NCI-H187 (cell line): ENCODE measurements around the gene DDOST.

Experiments
- DNase-seq, 2 experiments: peaks; one replicate each; lab custom pipeline; 2025; lab: John Stamatoyannopoulos, UW

The DDOST gene

DNA sequence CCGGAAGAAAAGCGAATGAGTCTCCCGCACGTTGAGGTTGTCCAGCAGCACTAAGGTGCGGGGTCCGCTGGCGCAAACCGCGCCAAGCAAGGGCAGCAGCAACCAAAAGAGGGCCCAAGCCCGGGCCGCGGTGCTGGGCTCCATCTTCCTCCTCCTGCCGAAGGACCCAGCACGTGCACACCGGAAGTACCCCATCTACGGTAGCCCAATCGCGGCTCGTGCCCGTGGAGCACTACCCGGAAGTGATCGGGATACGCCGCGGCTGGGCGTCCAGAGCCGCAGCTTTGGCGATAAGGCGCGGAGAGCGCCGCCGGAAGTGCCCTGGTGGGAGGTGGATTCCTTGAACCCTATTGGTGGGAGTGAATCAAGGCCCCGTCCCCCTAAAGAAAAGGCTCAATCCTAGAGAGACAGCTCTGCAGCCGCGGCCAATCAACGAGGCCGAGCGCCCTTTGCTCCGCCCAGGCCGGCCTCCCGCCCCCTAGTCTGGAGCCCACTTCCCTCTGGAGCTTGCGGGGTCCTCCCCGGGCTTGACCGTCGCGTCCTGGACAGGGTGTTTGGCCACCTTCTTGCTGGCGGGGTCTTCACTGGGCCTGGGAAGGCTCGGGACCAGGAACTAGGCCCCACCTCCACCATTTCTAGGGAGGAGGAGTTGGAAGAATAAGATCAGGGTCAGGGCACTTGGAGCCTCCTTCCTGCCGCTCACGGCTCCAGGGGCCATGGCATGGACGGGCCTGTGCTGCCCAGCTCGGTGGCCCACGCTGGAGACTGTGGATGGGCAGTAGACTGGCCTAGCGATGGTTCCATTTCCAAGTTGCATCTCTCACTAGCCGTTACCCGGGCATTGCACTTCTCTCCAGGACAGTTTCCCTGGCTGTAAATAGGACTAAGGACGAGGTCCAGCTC, at the start of gene DDOST:
DDOST (minus strand) TSS at position 163 of the 903 bp plus-strand sequence; CDS start at position 144, 19 bp downstream.
- peak; percentile 93 to 95 for DNase-seq

DNA sequence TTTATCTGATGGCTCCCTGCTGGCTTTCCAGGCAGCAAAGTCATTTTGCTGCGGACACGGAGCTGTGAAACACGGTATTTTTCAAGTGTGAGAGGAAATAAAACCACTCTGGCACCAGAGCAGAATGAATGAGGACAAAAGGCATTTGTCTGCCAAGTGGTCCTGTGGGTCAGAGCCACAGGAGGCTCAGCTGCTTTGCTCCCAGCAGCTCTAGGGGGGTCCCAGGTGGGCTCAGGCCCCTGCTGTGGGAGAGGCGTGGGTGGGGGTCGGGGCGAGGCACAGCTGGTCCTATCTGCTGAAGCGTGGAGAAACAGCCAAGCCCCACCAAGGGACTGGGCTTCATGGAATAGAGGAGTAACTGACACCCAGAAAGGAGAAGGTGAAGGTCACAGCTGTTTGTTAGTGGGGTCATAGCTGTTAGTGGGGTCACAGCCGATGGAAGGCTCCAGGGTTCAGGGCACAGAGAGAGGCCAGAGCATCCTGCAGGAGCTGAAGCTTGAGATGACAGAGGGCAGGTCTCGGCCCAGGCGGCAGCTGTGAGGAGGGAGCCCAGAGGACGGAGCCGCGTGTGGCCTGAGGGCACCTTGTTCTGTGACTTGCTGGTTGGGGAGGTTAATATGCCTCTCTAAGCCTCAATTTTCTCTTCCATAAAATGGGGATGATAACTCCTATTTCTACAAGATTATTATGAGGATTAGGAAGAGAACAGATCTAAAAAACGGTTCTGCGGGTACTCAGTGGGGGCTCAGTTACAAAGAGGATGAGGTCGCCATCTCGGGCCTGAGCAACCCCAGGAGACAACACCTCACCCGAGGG, 49.5 kb upstream of the DDOST start:
- DNase-seq: no peak

DNA sequence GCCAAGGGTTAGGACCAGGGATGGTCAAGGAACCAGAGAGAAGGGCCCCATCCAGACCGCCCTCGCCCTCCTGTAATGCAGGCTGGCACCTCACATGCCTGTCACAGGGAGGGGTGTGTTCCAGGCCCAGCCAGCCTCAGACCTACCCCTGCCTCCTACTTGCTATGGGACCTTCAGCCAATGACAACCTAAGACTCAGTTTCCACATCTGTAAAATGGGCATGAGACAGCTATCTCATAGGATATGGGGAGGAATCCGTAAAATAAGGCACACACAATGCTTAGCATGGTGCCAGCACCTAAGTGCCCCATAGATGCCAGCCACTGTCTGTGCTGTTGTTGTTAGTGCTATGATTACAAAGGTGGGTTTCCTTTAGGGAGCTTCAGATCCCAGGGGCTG, 48.7 kb upstream of the DDOST start:
- DNase-seq: no peak

DNA sequence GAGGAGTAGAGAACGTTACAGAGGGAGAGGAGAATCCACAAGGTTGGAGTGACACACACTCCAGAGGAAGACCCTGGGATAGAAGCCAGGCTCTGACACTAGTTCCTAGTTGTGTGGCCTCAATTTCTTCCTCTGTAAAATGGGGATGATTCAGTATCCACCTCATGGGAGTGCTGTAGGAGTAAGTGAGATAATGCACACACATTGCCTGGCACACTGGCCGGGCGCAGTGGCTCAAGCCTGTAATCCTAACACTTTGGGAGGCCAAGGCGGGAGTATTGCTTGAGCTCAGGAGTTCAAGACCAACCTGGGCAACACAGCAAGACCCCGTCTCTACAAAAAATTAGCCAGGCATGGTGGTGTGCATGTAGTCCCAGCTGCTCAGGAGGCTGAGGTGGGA, 47.7 kb upstream of the DDOST start:
- no peak for DNase-seq

DNA sequence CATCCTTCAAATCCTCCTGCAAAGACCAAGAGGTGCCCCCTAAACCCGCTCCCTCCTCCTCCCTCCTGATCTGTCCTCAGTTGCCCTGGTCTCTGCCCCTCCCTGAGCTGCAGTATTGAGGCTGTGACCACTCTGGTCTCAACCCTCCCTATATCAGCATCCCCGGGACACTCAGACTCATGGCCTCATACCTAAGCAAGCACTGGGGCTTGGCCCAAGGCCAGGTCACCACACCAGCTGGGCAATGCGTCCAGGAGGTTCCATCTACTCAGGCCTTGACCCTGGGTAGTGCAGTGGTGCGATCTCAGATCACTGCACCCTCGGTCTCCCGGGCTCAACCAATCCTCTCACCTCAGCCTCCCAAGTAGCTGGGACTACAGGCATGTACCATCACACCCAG, 46.9 kb upstream of the DDOST start:
- DNase-seq: no peak

DNA sequence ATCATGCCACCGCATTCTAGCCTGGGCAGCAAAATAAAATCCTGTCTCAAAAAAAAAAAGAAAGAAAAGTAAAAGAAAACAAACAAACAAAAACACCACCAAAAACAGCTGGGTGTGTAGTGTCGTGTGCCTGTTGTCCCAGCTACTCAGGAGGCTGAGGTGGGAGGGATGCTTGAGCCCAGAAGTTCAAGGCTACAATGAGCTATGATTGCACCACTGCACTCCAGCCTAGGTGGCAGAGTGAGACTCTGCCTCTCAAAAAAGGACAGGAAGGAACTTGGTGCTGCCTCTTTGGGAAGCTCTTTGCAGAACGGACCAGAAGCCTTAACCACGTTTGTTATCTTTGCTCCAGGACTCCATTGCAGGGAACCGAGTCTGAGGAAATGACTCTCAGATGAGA, 45.7 kb upstream of the DDOST start:
- no peak for DNase-seq

DNA sequence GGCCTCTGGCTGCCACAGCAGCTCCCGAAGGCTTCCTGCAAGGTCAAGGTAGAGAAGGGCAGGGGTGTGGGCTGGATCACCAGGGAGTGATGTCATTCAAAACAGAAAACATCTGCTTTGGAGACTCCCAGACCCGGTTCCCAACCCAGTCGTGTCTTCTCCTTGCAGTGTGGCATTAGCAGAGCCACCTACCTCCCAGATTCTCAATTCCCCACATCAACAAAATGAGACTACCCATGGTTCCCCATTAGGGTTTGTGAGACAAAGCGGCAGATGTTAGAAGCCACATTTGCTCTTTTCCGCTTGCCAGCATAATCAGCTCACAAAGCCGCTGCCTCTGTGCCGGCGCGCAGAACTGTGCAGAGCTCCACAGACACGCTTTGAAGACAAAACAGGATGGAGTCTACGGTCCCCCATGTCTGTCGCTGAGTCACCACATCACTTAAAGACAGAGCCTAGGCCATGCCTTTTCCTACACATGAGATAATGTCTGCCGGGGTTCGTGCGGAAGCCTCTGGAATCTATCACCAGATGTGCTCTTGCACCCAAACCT, 44.1 kb upstream of the DDOST start:
- no peak for DNase-seq

DNA sequence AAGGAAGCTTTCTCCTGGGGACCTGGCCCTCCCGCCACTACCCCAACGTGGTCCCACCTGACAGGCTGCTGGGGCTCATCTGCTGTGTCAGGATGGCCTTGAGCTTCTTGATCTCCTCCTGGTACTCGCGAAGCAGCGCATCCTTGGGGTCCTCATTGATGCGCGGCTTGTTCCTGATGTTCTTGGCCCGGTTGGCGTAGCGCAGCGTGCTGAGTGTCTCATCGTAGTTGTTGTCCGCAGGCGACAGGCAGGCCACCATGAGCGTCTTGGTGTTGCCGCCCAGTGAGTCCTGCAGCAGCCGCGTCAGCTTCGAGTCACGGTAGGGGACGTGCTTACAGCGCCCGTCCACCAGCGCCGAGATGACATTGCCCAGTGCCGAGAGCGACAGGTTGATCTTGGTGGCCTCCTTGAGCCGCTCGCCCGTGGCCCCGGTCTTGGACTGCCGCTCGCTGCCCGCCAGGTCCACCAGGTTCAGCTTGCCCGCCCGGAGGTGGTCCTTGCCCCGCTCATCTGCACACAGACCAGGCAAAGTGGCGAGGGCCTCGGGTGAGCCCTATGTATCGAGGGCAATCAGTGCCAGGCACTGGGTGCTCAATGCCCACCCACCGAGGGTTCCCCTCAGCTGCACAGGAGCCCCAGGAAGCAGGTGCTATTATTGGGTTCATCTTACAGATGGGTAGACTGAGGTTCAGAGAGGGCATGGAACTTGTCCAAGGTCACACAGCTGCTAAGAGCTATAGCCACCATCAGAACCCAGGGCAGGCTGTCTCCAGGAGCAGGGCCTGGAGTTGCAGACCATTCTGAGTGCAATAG, 43.4 kb upstream of the DDOST start:
- DNase-seq: no peak

DNA sequence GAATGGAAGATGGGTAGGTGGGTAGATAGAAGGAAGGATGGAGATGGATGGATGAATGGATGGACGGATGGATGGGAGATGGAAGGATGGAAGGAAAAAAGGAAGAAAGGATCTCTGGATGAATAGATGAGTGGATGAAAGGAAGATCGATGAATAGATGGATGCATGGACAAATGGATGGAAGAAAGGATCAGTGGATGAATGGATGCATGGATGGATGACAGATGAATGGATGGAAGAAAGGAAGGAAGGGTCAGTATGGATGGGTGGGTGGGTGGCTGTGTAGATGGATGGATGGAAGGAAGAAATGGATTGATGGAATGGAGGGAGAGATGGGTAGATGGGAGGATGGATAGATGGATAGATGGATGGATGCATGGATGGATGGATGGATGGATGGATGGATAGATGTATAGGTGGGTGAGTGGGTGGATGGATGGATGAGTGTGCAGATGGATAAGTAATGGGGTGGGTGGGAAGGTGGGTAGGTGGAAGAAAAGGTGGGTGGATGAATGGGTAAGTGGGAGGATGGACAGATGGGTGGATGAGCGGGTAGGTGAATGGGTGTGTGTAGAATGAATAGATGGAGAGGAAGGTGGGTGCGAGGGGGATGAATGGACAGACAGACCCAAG, 42.1 kb upstream of the DDOST start:
- DNase-seq: no peak

DNA sequence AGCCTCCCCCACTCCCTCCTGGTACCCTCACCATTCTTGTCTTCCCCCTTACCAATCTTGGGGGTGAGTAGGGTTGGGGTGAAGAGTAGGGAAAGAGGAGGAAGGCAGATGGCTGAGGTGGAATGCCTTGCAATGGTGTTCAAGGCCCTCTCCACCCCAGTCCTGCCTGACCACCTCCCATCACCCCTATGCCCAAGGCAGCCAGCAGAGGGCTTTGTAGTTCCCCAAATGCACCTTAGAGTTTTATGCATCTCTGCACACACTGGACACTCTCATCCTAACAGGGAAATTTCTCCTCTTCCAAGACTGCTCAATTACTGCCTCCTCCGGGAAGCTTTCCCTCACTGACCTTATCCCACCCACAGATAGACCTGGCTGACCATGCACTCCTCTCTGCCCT, 41.2 kb upstream of the DDOST start:
- no peak for DNase-seq

DNA sequence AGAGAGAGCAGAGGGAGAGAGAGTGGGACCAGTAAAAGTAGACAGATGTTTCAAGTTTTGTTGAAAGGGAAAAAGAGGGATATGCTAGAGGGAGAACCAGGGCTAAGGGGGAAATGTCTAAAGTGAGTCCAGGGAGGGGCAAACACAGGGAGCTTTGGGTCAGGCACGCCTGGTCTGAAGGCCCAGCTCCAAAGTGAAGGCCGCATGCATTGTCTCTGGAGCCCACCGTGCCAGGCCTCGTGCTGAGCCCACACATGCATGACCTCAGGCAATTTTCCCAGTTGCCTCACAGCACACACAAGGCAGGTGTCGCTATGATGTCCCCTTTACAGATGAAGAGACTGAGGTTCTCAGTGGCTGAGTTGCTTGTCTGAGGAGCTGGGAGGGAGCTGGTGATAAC, 40.7 kb upstream of the DDOST start:
- DNase-seq: no peak

DNA sequence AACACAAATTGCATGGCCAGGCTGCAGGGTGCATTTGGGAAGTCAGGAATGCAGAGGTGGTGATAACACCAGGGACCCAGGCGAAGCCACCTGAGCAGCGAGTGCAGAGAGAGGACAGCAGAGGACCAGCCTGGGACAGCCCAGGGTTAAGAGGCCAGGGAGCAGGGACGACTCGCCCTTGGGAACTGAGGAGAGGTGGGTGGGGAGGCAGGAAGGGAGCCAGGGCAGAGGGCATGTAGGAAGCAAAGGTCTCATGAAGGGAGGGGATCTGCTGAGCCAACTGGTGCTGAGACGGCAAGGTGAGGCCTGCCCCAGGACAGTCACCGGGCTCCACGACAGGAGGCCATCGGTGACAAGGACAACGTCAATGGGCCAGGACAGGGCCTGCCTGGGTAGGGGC, 40.3 kb upstream of the DDOST start:
- no peak for DNase-seq

DNA sequence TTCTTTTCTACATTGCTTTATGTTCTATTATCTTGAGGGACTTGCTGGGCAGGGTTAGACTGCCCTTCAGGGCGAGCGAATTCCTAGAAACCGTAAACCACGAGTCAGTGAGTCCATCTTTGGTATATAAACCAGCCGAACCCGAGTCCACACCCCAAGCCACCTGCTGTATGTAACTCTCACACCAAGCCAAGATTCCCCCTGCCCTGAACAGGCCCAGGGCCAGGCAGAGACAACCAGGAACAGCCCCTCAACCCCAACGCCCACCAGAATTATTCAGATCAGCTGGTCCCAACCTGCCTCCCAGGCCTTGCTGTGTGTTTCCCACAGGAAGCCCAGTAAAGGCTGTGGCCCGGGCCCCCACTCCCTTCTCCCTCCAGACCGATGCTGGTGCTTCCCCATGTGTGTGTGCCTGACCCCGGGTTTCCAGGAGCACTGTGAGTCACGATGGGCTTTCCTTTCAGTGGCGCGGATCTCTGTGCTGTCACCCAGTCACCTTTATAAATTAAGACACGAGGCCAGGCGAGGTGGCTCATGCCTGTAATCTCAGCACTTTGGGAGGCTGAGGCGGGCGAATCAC, 39.6 kb upstream of the DDOST start:
- no peak for DNase-seq

DNA sequence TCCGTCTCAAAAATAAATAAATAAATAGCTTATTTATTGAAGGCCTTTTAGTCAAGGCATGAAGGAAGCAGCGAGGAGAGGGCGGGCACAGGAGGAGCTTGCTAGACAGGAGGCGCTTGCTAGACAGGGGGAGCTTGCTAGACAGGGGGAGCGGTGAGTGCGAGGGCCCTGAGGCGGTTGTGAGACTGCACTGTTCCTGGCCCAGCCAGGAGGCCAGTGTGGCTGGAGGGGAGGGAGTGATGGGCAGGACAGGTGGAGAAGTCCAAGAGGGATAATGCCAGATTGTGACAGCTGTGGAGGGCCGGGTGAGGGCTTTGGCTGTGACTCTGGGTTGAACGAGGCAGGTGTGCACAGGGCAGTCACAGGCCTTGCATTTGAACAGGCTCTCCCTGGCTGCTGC, 38.4 kb upstream of the DDOST start:
- no peak for DNase-seq

DNA sequence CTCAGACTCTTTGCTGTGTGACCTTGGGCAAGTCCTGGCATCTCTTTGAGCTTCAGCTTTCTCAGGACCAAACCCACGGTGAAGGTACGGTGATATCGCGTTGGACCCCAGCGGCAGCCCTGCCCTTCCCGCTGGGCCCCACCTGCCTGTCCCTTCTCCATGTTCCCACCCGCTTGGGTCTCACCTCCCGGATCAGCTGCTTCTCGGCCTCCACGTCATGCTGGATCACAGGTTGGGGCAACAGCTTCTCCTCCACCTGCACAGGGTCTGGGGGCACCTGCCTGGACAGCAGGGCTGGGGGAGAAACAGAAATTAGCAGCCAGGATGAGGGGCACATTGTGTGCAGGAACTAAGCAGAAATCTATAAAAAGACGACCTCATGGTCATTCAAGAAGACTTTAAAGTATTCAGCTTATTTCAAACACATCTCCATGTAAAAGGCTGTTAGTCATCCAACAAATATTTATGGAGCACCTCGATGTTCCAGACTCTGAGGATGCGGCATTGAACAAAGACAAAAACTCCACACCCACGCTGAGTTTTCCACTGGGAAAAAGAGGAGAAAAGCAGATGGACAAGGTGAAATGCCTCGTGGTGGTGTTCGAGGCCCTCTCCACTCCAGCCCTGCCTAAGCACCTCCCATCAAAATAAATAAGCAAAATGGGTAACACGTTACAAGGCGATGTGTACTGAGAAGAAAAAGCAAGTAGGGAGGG, 37.2 kb upstream of the DDOST start:
- DNase-seq: no peak

DNA sequence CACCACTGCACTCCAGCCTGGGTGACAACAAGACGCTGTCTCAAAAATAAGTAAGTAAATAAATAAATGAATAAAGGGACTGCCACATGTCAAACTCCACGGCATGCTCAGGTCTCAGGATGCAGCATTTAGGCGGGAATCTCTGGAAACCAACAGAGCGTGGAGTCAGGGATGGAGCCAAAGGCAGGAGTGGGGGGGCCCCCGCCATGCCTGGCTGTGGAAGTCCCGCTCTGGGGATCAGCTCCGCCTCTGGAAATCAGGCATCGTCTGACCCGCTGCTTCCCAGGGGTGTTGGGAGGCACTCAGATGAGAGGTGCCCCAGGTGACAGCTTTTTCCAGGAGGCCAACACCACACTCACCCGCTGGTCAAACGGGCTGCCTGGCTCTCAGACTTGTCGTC, 36.4 kb upstream of the DDOST start:
- no peak for DNase-seq

DNA sequence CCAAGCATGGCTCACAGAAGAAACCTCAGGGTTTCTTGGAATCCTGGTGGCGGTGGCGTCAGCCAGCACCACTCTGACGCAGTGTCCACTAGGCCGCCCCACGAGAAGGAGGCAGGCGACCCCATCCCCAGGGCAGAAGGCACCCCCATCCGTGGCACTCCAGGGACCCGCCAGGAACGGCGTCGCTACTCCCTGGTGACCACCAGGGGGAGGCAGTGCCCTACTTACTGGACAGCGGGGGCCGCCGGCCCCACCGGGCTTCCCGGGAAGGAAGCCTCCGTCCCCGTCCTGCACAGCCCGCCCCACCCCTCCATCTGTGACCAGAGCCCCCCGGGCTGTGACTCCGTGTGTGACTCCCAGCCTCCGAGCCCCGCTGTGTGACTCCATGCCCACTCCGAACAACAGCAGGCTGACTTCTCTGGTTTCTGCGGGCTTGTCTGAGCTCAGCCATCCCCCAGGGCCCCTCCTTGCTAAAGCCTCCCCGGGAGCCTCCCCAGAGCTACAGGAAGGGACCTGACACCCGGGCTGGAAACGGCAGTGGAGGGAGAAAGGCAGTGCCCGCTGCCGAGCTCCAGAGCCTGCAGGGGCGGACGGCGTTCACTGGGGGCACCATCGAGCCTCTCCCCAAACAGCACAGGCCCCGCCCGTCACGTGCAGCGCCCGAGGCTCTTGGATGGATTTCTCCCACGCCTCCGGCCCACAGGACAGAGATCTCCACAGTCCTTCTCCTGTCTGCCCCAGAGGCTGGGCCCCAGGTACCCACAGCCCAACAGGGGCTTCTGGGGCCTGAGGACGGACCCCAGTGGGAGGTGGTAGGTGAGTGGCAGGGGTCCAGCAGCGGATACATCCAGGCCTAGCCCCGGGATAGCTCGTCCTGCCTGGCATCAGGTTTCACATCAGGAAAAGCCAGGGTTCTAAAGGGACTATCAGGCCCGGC, 35.5 kb upstream of the DDOST start:
- DNase-seq: peak; percentile 61 to 64

DNA sequence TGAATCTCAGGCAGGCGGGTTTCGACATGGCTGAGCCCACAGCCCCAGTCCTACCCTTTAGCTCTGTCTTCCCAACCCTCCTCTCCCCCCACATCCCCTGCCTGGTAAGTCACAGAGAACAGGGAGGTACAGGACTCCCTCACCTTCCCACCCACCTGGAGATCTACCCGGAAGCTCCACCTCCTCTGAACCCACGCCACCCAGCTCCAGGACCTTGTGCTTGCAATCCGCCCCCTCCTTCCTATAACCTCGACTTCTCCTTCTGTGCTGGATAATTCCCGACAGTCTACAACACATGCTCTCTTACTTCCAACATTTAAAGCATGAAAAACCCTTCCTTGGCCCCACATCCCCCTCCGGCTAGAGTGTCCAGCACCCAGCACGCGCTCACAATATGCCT, 34.3 kb upstream of the DDOST start:
- DNase-seq: no peak

DNA sequence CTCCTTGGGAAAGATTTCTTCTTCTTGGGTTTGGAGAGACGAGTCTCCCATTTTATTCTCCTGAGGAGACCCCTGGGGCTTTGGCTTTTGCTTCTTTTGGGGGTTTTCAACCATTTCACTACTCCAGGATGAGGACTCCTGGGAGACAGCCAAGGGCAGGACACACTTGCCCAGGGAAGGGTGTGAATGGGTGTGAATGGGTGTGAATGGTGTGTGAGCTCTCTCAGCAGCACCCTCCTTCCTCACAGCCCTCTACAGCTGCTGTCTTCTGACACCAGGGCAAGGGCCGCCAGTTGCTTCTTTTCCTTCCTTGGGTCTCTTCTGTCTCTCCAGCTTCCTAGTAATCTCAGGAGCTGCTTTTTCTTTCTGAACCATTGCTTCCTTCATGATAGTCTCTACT, 32.5 kb upstream of the DDOST start:
- no peak for DNase-seq
